NOMO-1 treated with dmso at 0.1 percent for 144 hours (cell line): ENCODE results near the gene ZNF576.
"Not testable (repeated sequence)": the region's sequence is repeated elsewhere in the genome, so short reads cannot be mapped to it uniquely, and the experiment has no call there.

ENCODE experiments used
- DNase-seq: peaks from one replicate; lab custom pipeline; 2025; ENCODE audit not compliant: unreplicated experiment; lab: John Stamatoyannopoulos, UW

ZNF576 gene, protein sequence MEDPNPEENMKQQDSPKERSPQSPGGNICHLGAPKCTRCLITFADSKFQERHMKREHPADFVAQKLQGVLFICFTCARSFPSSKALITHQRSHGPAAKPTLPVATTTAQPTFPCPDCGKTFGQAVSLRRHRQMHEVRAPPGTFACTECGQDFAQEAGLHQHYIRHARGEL

DNA sequence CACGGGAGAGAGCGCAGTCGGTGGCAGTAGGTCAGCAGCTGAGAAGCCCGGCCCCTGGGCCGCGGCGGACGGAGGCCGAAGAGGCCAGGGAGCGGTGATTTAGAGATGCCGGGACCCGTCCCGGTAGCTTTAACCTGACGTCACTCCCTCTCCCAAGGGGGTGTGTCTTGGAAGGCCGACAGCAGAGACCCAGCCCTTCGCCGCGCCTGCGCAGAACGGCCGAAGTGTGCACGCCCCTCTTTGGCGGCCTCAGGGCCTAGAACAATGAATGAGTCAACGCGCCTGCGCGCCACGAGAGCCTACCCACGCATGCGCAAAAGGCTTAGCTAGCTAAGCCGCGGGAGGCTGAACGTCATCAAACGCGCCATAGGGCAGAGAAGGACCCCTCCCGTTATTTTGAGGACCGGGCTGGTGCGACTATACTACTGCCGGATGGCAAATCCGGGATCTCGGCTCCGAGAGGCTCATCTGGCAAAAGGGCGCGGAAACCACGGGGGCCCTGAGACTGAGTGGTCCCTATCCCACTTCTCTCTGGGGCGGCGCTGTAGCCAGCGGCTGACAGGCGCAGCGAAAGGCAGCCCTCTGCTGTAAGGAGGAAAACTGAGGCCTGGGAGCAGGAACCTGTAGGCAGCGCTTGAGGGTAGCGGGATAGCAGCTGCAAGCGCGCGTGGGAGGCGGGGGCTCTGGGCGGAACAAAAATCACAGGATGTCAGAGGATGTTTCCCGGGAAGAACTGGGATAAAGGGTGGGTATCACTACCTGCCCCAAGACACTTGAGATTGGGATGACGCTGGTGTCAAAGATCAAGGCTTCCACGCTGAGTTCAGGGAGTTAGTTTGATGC, at the start of gene ZNF576, which contains the start of gene IRGQ:
Gene ZNF576, plus strand, starts transcription at position 597 of the 843 bp plus-strand sequence. CDS start 514 bp downstream, outside the sequence.
Gene IRGQ, minus strand, starts transcription at position 136 of the 843 bp plus-strand sequence. CDS start 796 bp downstream, outside the sequence.
- DNase-seq: peak; percentile 98

DNA sequence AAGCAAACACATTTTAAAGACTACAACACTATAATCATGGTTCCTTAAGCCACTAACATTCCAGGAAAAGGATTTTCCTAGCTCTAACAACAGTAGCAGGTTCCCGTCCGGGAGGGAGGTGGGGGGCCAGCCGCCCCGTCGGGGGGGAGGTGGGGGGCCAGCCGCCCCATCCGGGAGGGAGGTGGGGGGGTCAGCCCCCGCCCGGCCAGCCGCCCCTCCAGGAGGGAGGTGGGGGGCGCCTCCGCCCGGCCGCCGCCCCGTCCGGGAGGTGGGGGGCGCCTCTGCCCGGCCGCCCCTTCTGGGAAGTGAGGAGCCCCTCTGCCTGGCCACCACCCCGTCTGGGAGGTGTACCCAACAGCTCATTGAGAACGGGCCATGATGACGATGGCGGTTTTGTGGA, 48.5 kb upstream of the ZNF576 start:
- DNase-seq: not testable (repeated sequence)

DNA sequence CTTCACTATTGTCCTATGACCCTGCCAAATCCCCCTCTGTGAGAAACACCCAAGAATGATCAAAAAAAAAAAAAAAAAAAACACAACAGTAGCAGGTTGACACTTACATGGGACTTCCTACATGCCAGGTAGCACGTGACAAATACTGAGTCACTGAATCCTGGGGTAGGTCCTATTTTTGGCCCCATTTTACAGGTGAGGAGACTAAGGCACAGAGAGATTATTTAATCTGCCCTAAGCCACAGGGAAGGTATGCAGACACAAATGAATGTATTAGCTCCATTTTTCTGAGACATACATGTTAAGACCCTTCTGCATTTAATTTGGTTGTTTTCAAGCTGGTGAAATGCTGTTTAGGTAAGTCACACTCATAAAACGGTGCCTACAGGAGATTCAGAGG, 47.7 kb upstream of the ZNF576 start:
- DNase-seq: no peak

DNA sequence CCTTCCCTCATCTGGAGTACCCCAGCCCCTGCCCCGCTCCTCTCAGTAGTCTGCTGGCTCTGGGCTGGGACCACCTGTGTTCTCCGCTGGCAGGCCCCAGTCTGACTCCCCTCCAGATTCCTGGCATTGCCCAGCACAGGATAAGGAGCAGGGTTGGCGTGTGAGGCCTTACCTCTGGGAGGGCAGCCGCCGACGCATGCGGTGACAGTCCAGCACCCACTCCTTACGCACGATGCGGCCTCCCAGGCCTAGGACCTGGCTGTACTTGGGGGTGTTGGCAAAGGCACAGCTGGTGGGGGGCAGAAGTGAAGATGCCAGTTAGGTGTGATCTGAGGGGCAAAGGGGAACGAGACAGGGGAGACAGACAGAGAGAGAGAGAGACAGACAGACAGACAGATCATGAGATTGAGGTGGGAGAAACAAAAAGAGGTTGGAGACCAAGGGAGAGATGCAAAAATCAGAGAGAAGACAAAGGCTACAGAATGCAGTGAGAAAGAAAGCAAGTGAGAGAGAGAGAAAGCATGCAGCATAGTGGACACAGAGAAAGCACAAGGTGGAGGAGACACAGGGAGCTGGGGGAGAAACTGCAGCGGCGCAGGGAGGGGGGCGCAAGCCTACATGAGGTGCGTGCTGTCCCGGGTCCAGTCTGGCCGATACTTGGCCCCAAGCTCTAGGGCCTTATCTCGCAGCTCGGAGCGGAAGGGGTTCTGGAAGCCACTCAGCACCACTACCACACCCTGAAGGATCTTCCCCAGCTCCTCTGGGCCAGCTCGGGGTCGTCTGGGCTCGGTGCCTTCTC, 44.8 kb upstream of the ZNF576 start:
- no peak for DNase-seq

DNA sequence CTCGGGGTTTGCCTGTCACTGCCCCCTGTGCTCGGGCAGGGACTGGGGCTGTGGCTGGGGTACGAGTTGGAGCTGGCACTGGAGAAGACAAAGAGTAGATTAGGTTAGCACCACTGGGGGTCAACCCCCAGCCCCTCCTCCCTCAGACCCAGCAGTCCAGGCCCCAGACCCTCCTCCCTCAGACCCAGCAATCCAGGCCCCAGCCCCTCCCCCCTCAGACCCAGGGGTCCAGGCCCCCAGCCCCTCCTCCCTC, 44.3 kb upstream of the ZNF576 start:
- no peak for DNase-seq

DNA sequence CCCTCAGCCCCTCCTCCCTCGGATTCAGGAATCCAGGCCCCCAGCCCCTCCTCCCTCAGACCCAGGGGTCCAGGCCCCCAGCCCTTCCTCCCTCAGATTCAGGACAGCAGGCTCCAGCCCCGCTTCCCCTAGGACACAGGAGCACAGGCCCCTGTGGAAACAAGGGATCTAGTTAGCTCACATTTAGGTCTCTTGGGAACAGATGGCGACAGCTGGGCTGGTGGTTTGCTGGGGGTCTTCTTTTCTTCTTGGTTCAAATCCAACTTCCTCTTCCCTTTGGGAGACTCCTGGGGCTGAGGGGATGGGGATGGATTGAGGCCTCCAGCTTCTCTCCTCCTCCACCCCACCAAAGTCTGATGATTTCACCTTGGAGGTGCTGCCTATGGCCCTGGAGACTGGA, 43.8 kb upstream of the ZNF576 start:
- no peak for DNase-seq

DNA sequence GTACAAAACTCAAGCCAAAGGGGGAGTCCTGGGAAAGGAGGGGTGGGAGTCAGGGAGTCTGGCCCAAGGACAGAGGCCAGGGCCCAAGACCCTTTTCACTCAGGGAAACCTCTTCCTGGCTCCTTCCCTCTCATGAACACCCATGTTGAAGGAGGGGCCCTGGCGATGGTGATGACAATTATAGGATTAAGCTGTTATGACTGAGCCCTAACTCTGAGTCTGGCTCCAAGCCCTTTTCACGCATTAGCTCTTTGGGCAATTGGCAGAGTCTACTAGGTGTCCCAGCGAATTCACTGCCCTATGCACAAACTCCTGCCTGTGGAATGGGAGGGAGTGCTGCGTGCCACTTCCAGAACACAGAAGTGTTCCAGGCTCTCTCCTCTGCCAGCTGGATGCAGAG, 42.7 kb upstream of the ZNF576 start:
- no peak for DNase-seq

DNA sequence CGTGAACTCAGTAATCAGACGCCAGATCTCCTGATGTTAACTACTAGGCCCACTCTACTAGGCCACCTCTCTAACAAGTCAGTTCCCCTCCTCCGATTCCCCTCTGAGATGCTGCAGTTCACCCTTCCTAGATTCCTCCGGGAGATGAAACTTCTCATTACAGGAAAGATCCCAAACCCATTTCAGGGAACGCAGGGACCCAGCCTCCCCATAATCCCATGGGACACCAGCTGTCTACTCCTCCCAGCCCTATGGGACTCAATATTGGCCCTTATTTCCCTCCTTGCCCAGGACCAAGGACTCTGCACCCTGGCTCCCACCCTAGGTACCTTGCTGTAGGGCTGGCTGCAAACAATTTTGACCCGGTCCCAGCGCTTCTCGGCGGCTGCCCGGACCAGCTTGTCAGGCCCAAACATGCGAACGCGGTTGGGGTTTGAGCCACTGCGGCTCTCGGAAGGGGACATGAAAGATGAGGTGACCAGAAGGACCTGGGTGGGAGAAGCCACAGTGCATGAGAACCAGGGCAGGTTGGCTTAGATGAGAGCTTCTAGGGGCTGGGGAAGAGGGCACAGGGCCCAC, 42.0 kb upstream of the ZNF576 start:
- no peak for DNase-seq

DNA sequence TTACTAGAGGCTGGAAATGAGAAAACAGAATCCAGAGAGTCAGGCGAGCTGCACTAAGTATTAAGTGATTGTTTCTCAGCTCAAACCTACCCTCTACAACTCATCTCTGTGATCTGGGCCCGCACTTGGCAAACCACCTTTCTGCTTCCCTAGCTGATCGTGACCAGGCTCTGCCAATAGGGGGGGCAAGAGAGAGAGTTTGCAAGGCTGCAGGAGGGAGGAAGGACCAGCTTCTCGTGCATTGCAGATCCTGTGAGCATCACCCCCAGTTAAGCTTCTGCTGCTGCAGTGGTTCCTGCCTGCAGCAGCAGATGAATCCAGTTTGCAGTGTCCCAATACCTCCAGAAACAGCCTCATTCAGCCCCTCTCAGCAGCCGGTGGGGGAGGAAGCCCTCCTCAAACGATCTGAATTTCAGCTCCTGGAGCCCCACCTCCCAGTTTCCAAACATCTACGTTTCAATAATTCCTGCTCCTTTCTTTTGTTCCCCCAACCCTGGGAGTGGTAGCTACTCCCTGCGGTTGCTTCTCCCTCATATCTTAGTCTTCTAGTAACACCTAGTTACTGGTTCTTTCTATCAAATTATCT, 41.1 kb upstream of the ZNF576 start:
- peak; percentile 49 for DNase-seq

DNA sequence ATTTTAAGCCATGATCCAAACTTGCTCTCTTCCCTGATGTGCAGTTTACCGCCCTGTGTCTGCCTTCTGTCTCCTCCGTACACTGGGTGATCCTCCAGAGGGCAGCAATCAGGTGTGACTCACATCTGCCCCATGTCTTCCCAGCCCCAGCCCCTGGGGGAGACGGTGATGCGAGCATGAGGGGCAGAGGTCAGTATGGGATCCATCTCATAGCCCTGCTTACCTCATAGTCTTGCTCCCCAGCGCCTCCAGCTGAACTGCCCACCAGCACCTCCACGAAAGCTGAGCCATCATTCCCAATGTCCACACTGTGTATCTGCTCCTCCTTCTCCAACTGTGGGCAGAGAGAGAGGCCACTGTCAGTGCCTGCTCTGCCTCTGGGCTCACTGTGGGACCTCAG, 35.7 kb upstream of the ZNF576 start:
- no peak for DNase-seq

DNA sequence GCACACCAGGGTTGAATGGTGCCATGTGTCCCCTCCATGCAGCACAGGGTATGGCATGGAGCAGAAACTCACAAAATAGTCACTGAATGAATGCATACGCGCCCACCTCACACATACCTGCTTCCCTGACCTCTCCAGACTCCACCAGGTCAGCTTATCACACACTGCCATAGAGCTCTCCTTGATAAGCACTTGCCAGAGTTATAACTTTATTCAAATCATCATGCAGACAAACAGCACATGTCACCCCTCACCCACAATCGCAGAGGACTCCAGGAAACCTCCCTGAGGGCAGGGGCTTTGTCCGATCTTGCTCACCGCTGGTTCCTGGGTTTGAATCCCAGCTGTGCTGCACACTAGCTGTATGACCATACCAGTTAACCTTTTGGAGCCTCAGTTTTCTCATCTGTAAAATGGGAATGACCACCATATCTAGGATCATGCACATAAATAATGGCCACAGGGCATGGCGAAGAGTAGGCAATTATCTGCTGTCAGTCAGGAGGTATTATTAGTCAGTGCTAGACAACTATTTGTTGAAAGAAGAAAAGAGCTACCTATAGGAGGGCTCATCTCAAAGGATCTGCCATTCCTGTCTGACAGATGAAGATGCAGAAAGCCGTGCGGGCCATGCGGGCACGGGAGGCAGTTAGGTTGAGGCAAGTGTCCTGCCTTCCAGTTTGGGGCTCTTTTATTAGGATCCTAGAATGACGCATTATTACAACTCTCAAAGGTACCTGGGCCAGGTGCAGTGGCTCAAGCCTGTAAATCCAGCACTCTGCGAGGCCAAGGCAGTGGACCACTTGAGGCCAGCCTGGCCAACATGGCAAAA, 35.0 kb upstream of the ZNF576 start:
- no peak for DNase-seq

DNA sequence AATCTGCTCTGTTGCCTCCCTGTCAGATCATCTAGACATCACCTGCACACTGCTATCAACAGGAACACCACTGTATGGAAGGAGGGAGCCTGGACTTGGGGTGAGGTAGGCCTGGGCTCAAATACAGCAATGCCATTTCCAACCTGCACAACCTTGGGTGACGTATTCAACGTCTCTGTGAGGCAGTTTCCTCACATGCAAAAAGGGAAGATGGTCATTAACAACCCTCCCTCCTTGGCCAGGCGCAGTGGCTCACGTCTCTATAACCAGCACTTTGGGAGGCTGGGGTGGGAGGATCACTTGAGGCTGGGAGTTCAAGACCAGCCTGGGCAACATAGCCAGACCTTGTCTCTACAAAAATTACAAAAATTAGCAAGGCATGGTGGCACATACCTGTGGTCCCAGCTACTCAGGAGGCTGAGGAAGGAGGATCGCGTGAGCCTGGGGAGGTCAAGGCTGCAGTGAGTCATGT, 34.1 kb upstream of the ZNF576 start:
- no peak for DNase-seq

DNA sequence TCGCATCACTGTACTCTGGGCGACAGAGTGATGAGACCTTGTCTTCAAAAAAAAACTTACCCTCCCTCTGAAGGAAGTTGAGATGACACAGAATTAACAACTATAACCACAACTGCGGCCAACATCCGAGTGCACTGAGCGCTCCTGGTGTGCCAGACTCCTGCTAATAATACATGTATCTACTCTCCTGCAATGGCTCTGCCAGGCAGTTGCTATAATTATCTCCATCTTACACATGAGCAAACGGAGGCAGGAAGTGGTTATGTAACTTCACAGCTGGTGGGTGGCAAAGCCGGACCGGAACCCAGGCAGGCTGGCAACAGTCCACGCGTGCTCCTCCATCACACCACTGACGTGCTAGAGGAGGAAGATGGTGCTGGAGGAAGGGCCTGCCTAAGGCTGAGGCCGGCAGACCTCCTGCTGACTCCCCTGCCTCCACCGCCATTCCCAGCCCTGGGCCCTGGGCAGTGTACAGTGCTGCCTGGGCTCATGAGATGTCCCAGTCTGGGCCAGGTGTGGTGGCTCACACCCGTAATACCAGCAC, 33.6 kb upstream of the ZNF576 start:
- peak; percentile 97 for DNase-seq

DNA sequence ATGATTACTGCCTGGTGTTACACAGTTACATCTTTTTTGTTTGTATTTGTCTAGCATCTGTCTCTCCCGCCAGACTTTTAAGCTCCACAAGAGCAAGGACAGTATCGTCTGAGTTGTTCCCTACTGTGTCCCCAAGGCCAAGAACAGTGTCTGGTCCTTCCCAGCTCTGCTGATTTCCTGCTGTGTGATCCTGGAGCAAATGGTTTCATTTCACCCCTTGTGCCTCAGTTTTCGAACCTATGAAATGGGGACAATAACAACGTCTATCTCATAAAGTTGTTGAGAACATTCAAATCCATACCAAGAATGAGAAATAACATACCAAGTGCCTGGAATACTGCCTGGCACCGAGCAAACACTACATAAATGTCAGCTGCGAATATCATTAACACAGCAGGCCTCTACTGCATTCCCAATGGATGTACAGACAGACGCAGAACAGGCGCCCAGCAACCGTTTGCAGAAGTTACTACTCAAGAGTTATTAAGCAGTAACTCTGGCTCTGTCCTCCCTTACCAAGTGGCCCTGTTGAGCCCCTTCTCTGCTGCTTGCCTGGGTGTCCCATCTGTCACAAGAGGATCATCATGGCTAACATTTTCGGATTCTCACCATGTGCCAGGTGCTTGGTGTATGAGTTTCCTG, 32.5 kb upstream of the ZNF576 start:
- no peak for DNase-seq

DNA sequence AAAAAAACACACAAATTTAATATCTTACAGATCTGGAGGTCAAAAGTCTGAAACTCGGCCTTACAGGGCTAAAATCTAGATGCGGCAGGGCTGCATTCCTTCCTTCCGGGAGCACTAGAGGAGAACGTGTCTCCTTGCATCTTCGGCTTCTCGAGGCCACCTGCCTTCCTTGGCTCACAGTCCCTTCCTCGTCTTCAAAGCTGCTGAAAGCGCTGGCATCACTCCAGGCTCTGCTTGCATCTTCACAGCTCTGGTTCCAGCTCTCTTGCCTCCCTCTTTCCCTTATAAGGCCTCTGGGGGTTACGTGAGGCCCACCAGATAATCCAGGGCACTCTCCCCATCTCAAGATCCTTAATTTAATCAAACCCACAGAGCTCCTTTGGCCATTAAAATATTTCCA, 31.6 kb upstream of the ZNF576 start:
- DNase-seq: no peak

DNA sequence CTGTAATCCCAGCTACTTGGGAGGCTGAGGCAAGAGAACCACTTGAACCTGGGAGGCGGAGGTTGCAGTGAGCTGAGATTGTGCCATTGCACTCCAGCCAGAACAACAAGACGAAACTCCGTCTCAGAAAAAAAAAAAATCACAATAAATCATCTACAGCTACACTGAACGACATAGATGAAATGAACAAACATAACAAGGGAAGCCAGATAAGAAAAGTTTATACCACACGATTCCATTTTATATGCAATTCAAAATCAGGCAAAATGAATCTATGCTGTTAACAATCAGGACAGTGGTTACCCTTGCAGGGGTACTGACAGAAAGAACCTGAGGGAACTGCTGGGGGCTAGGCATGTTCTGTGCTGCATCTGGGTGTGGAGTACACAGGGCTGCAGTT, 26.7 kb upstream of the ZNF576 start:
- DNase-seq: no peak

DNA sequence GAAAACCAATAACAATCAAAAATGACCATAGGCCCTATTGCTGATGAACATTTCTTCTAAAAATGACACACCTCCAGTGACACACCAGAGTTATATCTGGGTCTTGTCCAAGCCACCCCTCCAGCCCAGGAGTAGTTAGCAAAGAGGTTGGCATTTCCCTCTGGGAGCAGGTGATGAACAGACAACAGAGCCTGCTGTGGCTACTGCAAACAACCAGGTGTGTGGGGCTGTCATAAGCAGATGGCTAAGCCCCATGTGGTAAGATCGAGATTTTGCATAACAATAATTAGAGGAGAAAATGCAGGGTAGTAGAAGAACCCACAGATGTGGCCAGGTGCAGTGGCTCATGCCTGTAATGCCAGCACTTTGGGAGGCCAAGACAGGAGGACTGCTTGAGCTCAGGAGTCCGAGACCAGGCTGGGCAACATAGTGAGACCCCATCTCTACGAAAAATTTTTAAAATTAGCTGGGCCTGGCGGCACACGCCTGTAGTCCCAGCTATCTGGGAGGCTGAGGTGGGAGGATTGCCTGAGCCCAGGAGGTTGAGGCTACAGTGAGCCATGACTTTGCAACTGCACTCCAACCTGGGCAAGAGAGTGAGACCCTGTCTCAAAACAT, 26.1 kb upstream of the ZNF576 start:
- DNase-seq: no peak

DNA sequence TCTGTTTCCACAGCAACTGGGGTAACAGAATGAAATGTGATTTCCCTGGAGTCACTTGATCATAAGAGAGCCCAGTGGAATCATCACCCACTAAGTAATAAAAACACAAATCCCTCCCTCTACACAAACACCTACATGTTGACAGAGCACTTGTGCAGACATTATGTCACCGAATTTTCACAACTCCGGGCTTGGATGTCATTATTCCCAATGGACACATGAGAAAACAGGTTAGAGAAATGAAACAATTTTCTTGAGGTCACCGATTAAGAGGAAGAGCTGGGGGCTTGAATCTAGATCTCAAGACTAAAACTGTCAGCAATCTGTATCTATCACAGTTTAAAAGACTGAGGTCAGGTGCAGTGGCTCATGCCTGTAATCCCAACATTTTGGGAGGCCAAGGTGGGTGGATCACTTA, 24.2 kb upstream of the ZNF576 start:
- no peak for DNase-seq
